ENCODE results near the gene SHC1.
A peak's percentile ranks its signal among the peaks of the same experiment; 100 is the strongest.

The SHC1 gene

DNA sequence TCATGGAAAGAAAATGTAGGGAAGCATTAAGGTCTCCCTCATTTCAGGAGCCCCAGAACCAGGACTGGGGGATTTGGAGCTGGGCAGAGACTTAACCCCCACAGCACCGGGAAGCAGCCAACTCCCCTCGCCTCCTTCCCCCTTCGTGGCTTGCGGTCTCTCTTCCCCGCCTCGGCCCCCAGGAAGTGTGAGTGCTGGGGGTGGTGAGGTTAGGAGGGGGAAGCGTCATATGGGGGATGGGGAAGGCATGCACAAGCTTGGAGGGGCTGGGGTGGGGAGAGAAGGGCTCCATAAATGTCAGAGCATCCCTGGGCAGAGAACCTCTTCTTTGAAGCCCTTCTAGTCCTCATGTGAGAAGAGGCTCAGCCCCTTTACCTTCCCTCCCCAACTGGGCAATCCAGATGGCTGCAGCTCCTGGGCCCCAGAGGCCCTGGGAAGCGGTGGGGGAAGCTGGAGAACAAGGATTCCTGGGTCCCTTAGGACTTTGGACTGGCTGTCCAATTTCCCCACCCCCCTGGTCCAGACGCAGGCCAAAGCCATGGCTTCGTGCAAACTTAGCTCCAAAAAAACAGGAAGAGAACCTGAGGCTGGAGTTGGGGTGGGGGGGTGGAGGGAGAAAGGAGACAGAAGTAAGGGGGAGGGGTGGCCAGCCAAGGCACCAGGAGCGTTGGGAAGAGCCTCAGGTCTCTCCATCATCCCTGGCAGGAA lies 39.8 kb upstream of the SHC1 start:
- Histone ChIP-seq H3K36me3 (peaks cover 9 to 31% (median 14%) of the 10 kb centered on the region in 11 experiments; a peak in 17 of 22 replicates), H3K4me1 (peaks cover 95 to 100% (median 100%) of the 10 kb centered on the region in 10 experiments), H4K20me1 (peaks cover 0 to 32% (median 9%) of the 10 kb centered on the region in 11 experiments; a peak in 8 of 22 replicates), H3K4me2 (peak overlapping the region; percentile 95 to 100 (median 98)), H3K27me3 (no peaks in the 10 kb centered on the region), H3K9ac (peak overlapping the region; percentile 41 to 97 (median 72); a peak in 20 of 22 replicates), H3K27ac (peak overlapping the region; percentile 44 to 93 (median 86)), H3K4me3 (peak overlapping the region in 9 of 10 experiments; percentile 1 to 99 (median 51); a peak in 17 of 20 replicates), H3K9me3 (replicated peaks in 1 of 11) (no peaks in the 10 kb centered on the region)
- no peak for TF ChIP-seq Cebpa-rat (IDR thresholded peaks at IDR 0.05)

DNA sequence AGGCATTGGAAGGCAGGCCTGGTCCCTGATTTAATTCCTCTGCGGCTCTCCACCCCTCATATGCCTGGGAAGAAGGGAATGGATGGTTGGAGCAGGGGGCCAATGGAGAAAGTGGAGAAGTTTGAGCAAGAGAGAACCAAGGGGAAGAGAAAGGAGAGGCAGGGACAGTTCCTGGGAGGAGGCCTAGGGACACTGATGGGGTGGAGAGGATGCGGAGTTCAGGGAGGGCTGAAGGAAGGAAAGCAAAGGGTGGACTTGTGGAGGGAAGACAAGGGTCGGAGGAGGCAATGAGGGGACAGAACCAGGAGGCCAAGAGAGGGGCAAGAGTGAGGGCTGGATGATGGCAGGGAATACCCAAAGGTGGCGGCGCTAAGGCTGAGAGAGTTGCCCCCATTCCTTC lies 39.2 kb upstream of the SHC1 start:
- H3K4me2 ChIP-seq = peak overlapping the region; percentile 95 to 100 (median 98)

GRCh38 chr1:155009221-155009711 lies 38.7 kb upstream of the SHC1 start:
- Histone ChIP-seq H3K27me3 (no peaks in the 10 kb centered on the region), H3K4me3 (peak overlapping the region in 8 of 10 experiments; percentile 15 to 99 (median 62); a peak in 16 of 20 replicates), H4K20me1 (peaks cover 0 to 21% (median 0%) of the 10 kb centered on the region in 11 experiments; a peak in 8 of 22 replicates), H3K27ac (peak overlapping the region in 10 of 11 experiments; percentile 70 to 93 (median 86); a peak in 20 of 22 replicates), H3K36me3 (peaks cover 0 to 20% (median 3%) of the 10 kb centered on the region in 11 experiments; a peak in 13 of 22 replicates), H3K4me2 (peak overlapping the region; percentile 95 to 100 (median 98)), H3K9me3 (replicated peaks in 1 of 11) (no peaks in the 10 kb centered on the region), H3K4me1 (peaks cover 95 to 100% (median 100%) of the 10 kb centered on the region in 10 experiments), H3K9ac (peak overlapping the region; percentile 44 to 97 (median 75); a peak in 19 of 22 replicates)
- no peak for TF ChIP-seq Cebpa-rat (IDR thresholded peaks at IDR 0.05)

More for the DNA sequence above, 39.2 kb upstream of the SHC1 start:
- Histone ChIP-seq H3K27ac (peak overlapping the region; percentile 43 to 93 (median 86); a peak in 21 of 22 replicates), H3K9ac (peak overlapping the region; percentile 9 to 97 (median 72); a peak in 18 of 22 replicates), H4K20me1 (peaks cover 0 to 25% (median 3%) of the 10 kb centered on the region in 11 experiments; a peak in 8 of 22 replicates), H3K4me3 (peak overlapping the region in 9 of 10 experiments; percentile 1 to 99 (median 51); a peak in 16 of 20 replicates), H3K9me3 (replicated peaks in 1 of 11) (no peaks in the 10 kb centered on the region), H3K36me3 (peaks cover 3 to 25% (median 8%) of the 10 kb centered on the region in 11 experiments; a peak in 17 of 22 replicates), H3K4me1 (peaks cover 95 to 100% (median 100%) of the 10 kb centered on the region in 10 experiments), H3K27me3 (no peaks in the 10 kb centered on the region)
- TF ChIP-seq Cebpa-rat (IDR thresholded peaks at IDR 0.05) = no peak

- Histone ChIP-seq H3K9ac (peak overlapping the region; percentile 50 to 97 (median 75)), H3K36me3 (peaks cover 0 to 14% (median 3%) of the 10 kb centered on the region in 11 experiments; a peak in 6 of 22 replicates), H3K4me2 (peak overlapping the region; percentile 95 to 100 (median 98)), H3K9me3 (replicated peaks in 1 of 11) (no peaks in the 10 kb centered on the region), H4K20me1 (peaks cover 0 to 15% (median 0%) of the 10 kb centered on the region in 11 experiments; a peak in 7 of 22 replicates), H3K27me3 (no peaks in the 10 kb centered on the region), H3K4me1 (peaks cover 85 to 95% (median 93%) of the 10 kb centered on the region in 10 experiments), H3K27ac (peak overlapping the region; percentile 29 to 93 (median 86); a peak in 21 of 22 replicates), H3K4me3 (peak overlapping the region; percentile 5 to 99 (median 54); a peak in 16 of 20 replicates)
- peak in 1 of 11 experiments; percentile 51; a peak in 1 of 22 replicates for TF ChIP-seq Cebpa-rat (IDR thresholded peaks at IDR 0.05)
Observed at GRCh38 chr1:155008015-155008941, 37.7 kb upstream of the SHC1 start.

- Histone ChIP-seq H3K27ac (peak overlapping the region; percentile 29 to 93 (median 86); a peak in 21 of 22 replicates), H4K20me1 (peaks cover 0 to 15% (median 0%) of the 10 kb centered on the region in 11 experiments; a peak in 6 of 22 replicates), H3K9me3 (replicated peaks in 1 of 11) (no peaks in the 10 kb centered on the region), H3K9ac (peak overlapping the region; percentile 50 to 97 (median 75); a peak in 20 of 22 replicates), H3K4me1 (peaks cover 76 to 86% (median 84%) of the 10 kb centered on the region in 10 experiments), H3K27me3 (no peaks in the 10 kb centered on the region), H3K36me3 (peaks cover 0 to 9% (median 3%) of the 10 kb centered on the region in 11 experiments; a peak in 6 of 22 replicates), H3K4me2 (peak overlapping the region; percentile 95 to 100 (median 98)), H3K4me3 (peak overlapping the region in 7 of 10 experiments; percentile 11 to 99 (median 68); a peak in 11 of 20 replicates)
- TF ChIP-seq Cebpa-rat (IDR thresholded peaks at IDR 0.05) = no peak
Observed at GRCh38 chr1:155007251-155007828, 36.8 kb upstream of the SHC1 start.

GRCh38 chr1:155006601-155007101 lies 36.1 kb upstream of the SHC1 start:
- H4K20me1 ChIP-seq = peaks cover 0 to 15% (median 0%) of the 10 kb centered on the region in 11 experiments; a peak in 1 of 22 replicates
- H3K27ac ChIP-seq = peak overlapping the region; percentile 78 to 93 (median 87)
- H3K4me2 ChIP-seq = peak overlapping the region; percentile 95 to 100 (median 98)

More at GRCh38 chr1:155006601-155007101, 36.1 kb upstream of the SHC1 start:
- Histone ChIP-seq H3K36me3 (peaks cover 0 to 9% (median 3%) of the 10 kb centered on the region in 11 experiments; a peak in 6 of 22 replicates), H3K4me3 (peak overlapping the region; percentile 16 to 99 (median 62); a peak in 15 of 20 replicates), H3K4me1 (peaks cover 69 to 79% (median 77%) of the 10 kb centered on the region in 10 experiments), H3K9ac (peak overlapping the region; percentile 75 to 97 (median 85); a peak in 21 of 22 replicates), H3K27me3 (no peaks in the 10 kb centered on the region), H3K9me3 (replicated peaks in 1 of 11) (no peaks in the 10 kb centered on the region)
- no peak for TF ChIP-seq Cebpa-rat (IDR thresholded peaks at IDR 0.05)

All from BLaER1 treated with 17β-estradiol and CSF1 and Interleukin-3, amounts not matched to agents 10 nM and 100 nM (cell line).